Activated B cell treated with CpG ODN at 0.5 μM for 24 hours (primary cell): ENCODE results near the gene TM2D3. TPM values are rescaled to one million over a fixed set of nuclear protein-coding genes. Genes with fewer than 3 reads are reported as not detected.

Experiments
- ATAC-seq: fragments of 200-7000 bp; cut with Tn5 transposase; one replicate; pipeline ENCODE4 v1.10.0; 2021; ENCODE audit warnings: low read depth, mild to moderate bottlenecking, moderate library complexity
- CTCF ChIA-PET: fragments of 350-600 bp; sonication (Branson Sonifier 250); formaldehyde crosslinking; loops from one replicate; lab custom pipeline; 2021; ENCODE audit warnings: antibody characterized with exemption; lab: Charles Lee
- POLR2A ChIA-PET: fragments of 350-600 bp; sonication (Branson Sonifier 250); formaldehyde crosslinking; loops from one replicate; lab custom pipeline; 2021; ENCODE audit warnings: antibody characterized with exemption; lab: Charles Lee
- DNase-seq: peaks from one replicate; pipeline ENCODE4 v3.0.0; 2022
- H3K27ac Mint-ChIP-seq: one replicate; pipeline ENCODE4 v1.8.0; 2020; ENCODE audit warnings: mixed read lengths
- H3K27me3 Mint-ChIP-seq: one replicate; pipeline ENCODE4 v1.8.0; 2021; ENCODE audit warnings: mixed read lengths
- H3K36me3 Mint-ChIP-seq: one replicate; pipeline ENCODE4 v1.8.0; 2021; ENCODE audit warnings: low read depth, mixed read lengths
- H3K4me1 Mint-ChIP-seq: one replicate; pipeline ENCODE4 v1.8.0; 2021; ENCODE audit warnings: mixed read lengths
- H3K4me3 Mint-ChIP-seq: one replicate; pipeline ENCODE4 v1.8.0; 2020; ENCODE audit warnings: mild to moderate bottlenecking, mixed read lengths
- H3K9me3 Mint-ChIP-seq: one replicate; pipeline ENCODE4 v1.8.0; 2020; ENCODE audit warnings: mixed read lengths
- CTCF ChIP-seq: fragments of 200-600 bp; IDR thresholded peaks from one replicate; pipeline ENCODE4 v1.8.0; 2022; ENCODE audit warnings: antibody characterized with exemption, mild to moderate bottlenecking
- intact Hi-C: fragments of 100-400 bp; cut with micrococcal nuclease; formaldehyde crosslinking; loops from one replicate; pipeline ENCODE4 v1.15.1; 2024
- total RNA-seq: library from RNA; stranded (reverse); gene quantifications from 2 replicates; pipeline ENCODE4 v1.2.3, GENCODE V29; 2022

The TM2D3 gene
- total RNA-seq, 1 donor from 2014 or later = 49.9 TPM

GRCh38 chr15:101619615-101619865 is 32.6 kb downstream of the TM2D3 start:
- intact Hi-C loops = no loop called here
- ATAC-seq (no peak), DNase-seq (no peak)
- Mint-ChIP-seq H3K27me3 (no peaks in the 10 kb centered on the region), H3K4me1 (peaks cover 9% of the 10 kb centered on the region), H3K9me3 (peaks cover 6% of the 10 kb centered on the region), H3K36me3 (peaks cover 40% of the 10 kb centered on the region), H3K4me3 (no peak overlapping the region), H3K27ac (no peak overlapping the region)
- ChIA-PET POLR2A (no interaction called here), CTCF (no interaction called here)
- TF ChIP-seq CTCF = no peak

DNA sequence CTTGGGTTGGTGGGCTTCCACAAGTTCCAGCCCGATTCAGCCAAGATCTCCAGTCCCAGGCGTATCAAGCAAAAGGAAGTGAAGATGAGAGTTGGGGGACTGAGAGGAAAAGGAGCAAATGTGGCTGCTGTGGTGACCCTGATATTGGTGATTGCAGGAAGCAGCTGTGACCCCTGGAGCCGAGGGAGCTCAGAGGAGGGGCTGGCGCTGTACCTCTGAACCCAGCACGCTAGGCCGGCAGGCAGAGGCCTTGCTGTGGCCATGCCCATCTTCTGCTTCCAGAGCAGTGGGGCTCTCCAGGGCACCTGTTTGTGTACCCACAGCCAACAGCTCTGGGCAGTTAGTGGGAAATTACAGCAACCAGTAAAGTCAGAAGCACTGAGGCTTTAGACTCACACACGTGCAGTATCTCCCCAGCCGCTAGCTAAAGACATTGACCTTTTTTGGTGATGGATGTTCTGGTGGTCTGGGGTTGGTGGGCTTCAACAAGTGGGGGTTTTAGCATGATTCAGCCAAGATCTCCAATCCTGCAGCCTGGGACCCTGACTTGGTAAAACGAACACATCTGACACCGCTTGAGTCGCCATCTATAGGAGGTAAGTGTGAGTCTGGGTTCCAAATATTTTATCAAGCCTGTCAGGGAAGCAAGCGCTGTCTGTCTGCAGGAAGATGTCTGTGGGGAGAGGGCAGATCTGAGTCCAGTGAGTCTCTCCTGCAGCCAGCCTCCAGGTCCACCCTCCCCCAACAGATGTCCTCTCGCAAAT is 33.1 kb downstream of the TM2D3 start:
- no peak for ATAC-seq
- Mint-ChIP-seq H3K4me3 (no peak overlapping the region), H3K27me3 (no peaks in the 10 kb centered on the region), H3K9me3 (peaks cover 6% of the 10 kb centered on the region), H3K36me3 (peaks cover 36% of the 10 kb centered on the region), H3K4me1 (peaks cover 9% of the 10 kb centered on the region), H3K27ac (no peak overlapping the region)
- no peak for DNase-seq
- ChIA-PET CTCF (no interaction called here), POLR2A (no interaction called here)
- TF ChIP-seq CTCF = no peak
- intact Hi-C loops = no loop called here

- intact Hi-C loops = no loop called here
- TF ChIP-seq CTCF = no peak
- H3K27ac Mint-ChIP-seq = no peak overlapping the region
- no peak overlapping the region for H3K4me3 Mint-ChIP-seq
- H3K27me3 Mint-ChIP-seq = peaks cover 2% of the 10 kb centered on the region
- H3K4me1 Mint-ChIP-seq = peaks cover 5% of the 10 kb centered on the region
- CTCF ChIA-PET = no interaction called here
- POLR2A ChIA-PET = no interaction called here
- H3K36me3 Mint-ChIP-seq = peaks cover 28% of the 10 kb centered on the region
- DNase-seq (no peak), ATAC-seq (no peak)
- peaks cover 1% of the 10 kb centered on the region for H3K9me3 Mint-ChIP-seq
These were observed 34.1 kb downstream of the TM2D3 start for GRCh38 chr15:101618076-101618475.

DNA sequence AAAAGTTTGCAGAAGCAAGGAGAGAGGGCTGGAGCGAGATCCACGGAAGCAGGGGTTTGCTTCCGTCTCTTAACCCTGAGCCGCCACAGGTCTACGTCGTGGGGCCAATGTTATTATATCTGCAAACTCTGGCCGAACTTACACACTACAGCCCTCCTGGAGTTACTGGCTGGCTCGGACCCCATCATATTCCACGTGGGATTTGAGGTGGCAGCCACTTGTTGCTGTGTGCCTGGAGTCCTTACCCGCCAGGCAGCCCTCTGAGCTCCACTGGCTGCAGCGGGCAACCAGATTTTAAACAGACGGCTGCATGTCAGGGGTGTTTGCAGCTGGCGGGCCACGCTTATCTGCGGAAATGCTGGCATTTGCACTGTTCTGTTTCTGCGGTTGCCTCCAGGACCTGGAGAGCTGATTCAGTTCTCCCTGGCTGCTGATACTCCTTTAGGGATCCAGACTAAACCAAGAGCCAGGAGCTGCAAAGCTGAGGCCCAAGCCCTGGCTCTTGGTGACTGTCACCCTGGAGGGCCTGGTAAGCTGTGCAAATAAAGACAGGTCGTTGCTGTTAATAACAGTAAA is 34.7 kb downstream of the TM2D3 start:
- ChIA-PET POLR2A (no interaction called here), CTCF (no interaction called here)
- no peaks in the 10 kb centered on the region for H3K9me3 Mint-ChIP-seq
- no peak for ATAC-seq
- no peak for DNase-seq
- no peak overlapping the region for H3K4me3 Mint-ChIP-seq
- TF ChIP-seq CTCF = no peak
- H3K4me1 Mint-ChIP-seq = peaks cover 5% of the 10 kb centered on the region
- no peak overlapping the region for H3K27ac Mint-ChIP-seq
- intact Hi-C loops = no loop called here
- H3K27me3 Mint-ChIP-seq = peaks cover 2% of the 10 kb centered on the region
- peaks cover 22% of the 10 kb centered on the region for H3K36me3 Mint-ChIP-seq

- no peak for TF ChIP-seq CTCF
- H3K36me3 Mint-ChIP-seq = peaks cover 13% of the 10 kb centered on the region
- ATAC-seq = no peak
- H3K27ac Mint-ChIP-seq = no peak overlapping the region
- DNase-seq = no peak
- ChIA-PET POLR2A (no interaction called here), CTCF (no interaction called here)
- H3K4me1 Mint-ChIP-seq = peaks cover 5% of the 10 kb centered on the region
- no peaks in the 10 kb centered on the region for H3K9me3 Mint-ChIP-seq
- intact Hi-C loops = no loop called here
- H3K4me3 Mint-ChIP-seq = no peak overlapping the region
- peaks cover 2% of the 10 kb centered on the region for H3K27me3 Mint-ChIP-seq
These were observed 36.0 kb downstream of the TM2D3 start for GRCh38 chr15:101615986-101616848.
